Activated CD4-positive, alpha-beta memory T cell treated with anti-CD3 and anti-CD28 coated beads for 36 hours (primary cell): Measurements from ENCODE around the gene C1orf167. TPM values are rescaled to one million over a fixed set of nuclear protein-coding genes. Genes with fewer than 3 reads are reported as not detected.

Experiments
- CTCF ChIA-PET: fragments of 350-600 bp; sonication (Branson Sonifier 250); formaldehyde crosslinking; loops from one replicate; lab custom pipeline; 2021; ENCODE audit warnings: antibody characterized with exemption, inconsistent platforms; lab: Charles Lee
- POLR2A ChIA-PET: fragments of 350-600 bp; sonication (Branson Sonifier 250); formaldehyde crosslinking; loops from one replicate; lab custom pipeline; 2021; ENCODE audit warnings: antibody characterized with exemption; lab: Charles Lee
- DNase-seq: peaks from one replicate; pipeline ENCODE4 v3.0.0-alpha.2; 2020
- H3K27ac Mint-ChIP-seq: one replicate; pipeline ENCODE4 v1.8.0; 2021; ENCODE audit warnings: mixed read lengths
- H3K27me3 Mint-ChIP-seq: one replicate; pipeline ENCODE4 v1.8.0; 2021; ENCODE audit warnings: mixed read lengths
- H3K36me3 Mint-ChIP-seq: one replicate; pipeline ENCODE4 v1.8.0; 2021; ENCODE audit warnings: mixed read lengths
- H3K4me1 Mint-ChIP-seq: one replicate; pipeline ENCODE4 v1.8.0; 2021; ENCODE audit warnings: low read depth, mixed read lengths
- H3K4me3 Mint-ChIP-seq: one replicate; pipeline ENCODE4 v1.8.0; 2021; ENCODE audit warnings: mild to moderate bottlenecking, mixed read lengths
- H3K9me3 Mint-ChIP-seq: one replicate; pipeline ENCODE4 v1.8.0; 2021; ENCODE audit warnings: mixed read lengths
- intact Hi-C: fragments of 100-400 bp; cut with micrococcal nuclease; formaldehyde crosslinking; loops from one replicate; pipeline ENCODE4 v1.15.1; 2023
- total RNA-seq, 2 experiments: library from RNA; stranded (reverse); gene quantifications; one replicate each; pipeline ENCODE4 v1.2.3, GENCODE V29; 2021

The C1orf167 gene
- total RNA-seq, 2 experiments from 2014 or later: not detected

- POLR2A ChIA-PET: no interaction called here
- Mint-ChIP-seq H3K9me3 (no peaks in the 10 kb centered on the region), H3K27me3 (no peaks in the 10 kb centered on the region), H3K4me3 (no peak overlapping the region), H3K36me3 (peaks cover 4% of the 10 kb centered on the region), H3K4me1 (peaks cover 18% of the 10 kb centered on the region), H3K27ac (peak overlapping the region; percentile 48)
- intact Hi-C loops: loop anchor here (1.0 kb wide), 1 partner anchor 98 kb away; no protein-coding TSS in a partner anchor
- DNase-seq: no peak
- CTCF ChIA-PET: interaction anchor here (1.5 to 2.9 kb wide), 2 partner anchors 11 to 98 kb away, joined by 7 to 14 read pairs; no protein-coding TSS in a partner anchor
These were observed 13.4 kb upstream of the C1orf167 start for GRCh38 chr1:11748294-11749202.

GRCh38 chr1:11749203-11749689 lies 12.7 kb upstream of the C1orf167 start:
- POLR2A ChIA-PET: no interaction called here
- Mint-ChIP-seq H3K4me1 (peaks cover 18% of the 10 kb centered on the region), H3K36me3 (peaks cover 4% of the 10 kb centered on the region), H3K27me3 (no peaks in the 10 kb centered on the region), H3K9me3 (no peaks in the 10 kb centered on the region), H3K4me3 (no peak overlapping the region), H3K27ac (peak overlapping the region; percentile 48)
- DNase-seq: peak; percentile 75
- intact Hi-C loops: loop anchor here (1.0 kb wide), 1 partner anchor 99 kb away; no protein-coding TSS in a partner anchor
- CTCF ChIA-PET: interaction anchor here (1.5 to 2.9 kb wide), 2 partner anchors 12 to 99 kb away, joined by 7 to 14 read pairs; no protein-coding TSS in a partner anchor

- no peak overlapping the region for H3K4me3 Mint-ChIP-seq
- H3K9me3 Mint-ChIP-seq: no peaks in the 10 kb centered on the region
- H3K27ac Mint-ChIP-seq: no peak overlapping the region
- H3K36me3 Mint-ChIP-seq: peaks cover 4% of the 10 kb centered on the region
- POLR2A ChIA-PET: no interaction called here
- H3K4me1 Mint-ChIP-seq: peaks cover 18% of the 10 kb centered on the region
- no peaks in the 10 kb centered on the region for H3K27me3 Mint-ChIP-seq
- intact Hi-C loops: loop anchor here (1.0 kb wide), 1 partner anchor 100 kb away; no protein-coding TSS in a partner anchor
- CTCF ChIA-PET: interaction anchor here (0.8 to 2.9 kb wide), 4 partner anchors 10 to 713 kb away, joined by 3 to 14 read pairs (median 5); no protein-coding TSS in a partner anchor
- no peak for DNase-seq
These were observed 12.0 kb upstream of the C1orf167 start for GRCh38 chr1:11749996-11750395.

- H3K27ac Mint-ChIP-seq: no peak overlapping the region
- no peaks in the 10 kb centered on the region for H3K9me3 Mint-ChIP-seq
- intact Hi-C loops: no loop called here
- peaks cover 4% of the 10 kb centered on the region for H3K36me3 Mint-ChIP-seq
- H3K27me3 Mint-ChIP-seq: no peaks in the 10 kb centered on the region
- DNase-seq: no peak
- CTCF ChIA-PET: no interaction called here
- POLR2A ChIA-PET: no interaction called here
- no peak overlapping the region for H3K4me3 Mint-ChIP-seq
- peaks cover 14% of the 10 kb centered on the region for H3K4me1 Mint-ChIP-seq
These were observed 10.9 kb upstream of the C1orf167 start for GRCh38 chr1:11751087-11751486.

GRCh38 chr1:11752359-11753088 lies 9.5 kb upstream of the C1orf167 start:
- Mint-ChIP-seq H3K27ac (no peak overlapping the region), H3K9me3 (no peaks in the 10 kb centered on the region), H3K4me1 (peaks cover 10% of the 10 kb centered on the region), H3K36me3 (peaks cover 4% of the 10 kb centered on the region), H3K27me3 (peaks cover 2% of the 10 kb centered on the region), H3K4me3 (no peak overlapping the region)
- ChIA-PET POLR2A (no interaction called here), CTCF (interaction anchor here (0.5 to 1.6 kb wide), 3 partner anchors 32 to 241 kb away, joined by 3 to 5 read pairs (median 4); partner anchors contain the start of gene FBXO6)
- intact Hi-C loops: no loop called here
- no peak for DNase-seq

- Mint-ChIP-seq H3K4me3 (no peak overlapping the region), H3K27ac (no peak overlapping the region), H3K4me1 (peaks cover 10% of the 10 kb centered on the region), H3K36me3 (peaks cover 4% of the 10 kb centered on the region), H3K9me3 (no peaks in the 10 kb centered on the region), H3K27me3 (peaks cover 2% of the 10 kb centered on the region)
- intact Hi-C loops: no loop called here
- ChIA-PET CTCF (interaction anchor here (0.6 to 1.6 kb wide), 2 partner anchors 90 to 239 kb away, joined by 4 to 5 read pairs; partner anchors contain the start of gene FBXO6), POLR2A (no interaction called here)
- DNase-seq: no peak
These were observed 8.3 kb upstream of the C1orf167 start for GRCh38 chr1:11753555-11754208.

GRCh38 chr1:11757047-11757446 lies 4.9 kb upstream of the C1orf167 start:
- Mint-ChIP-seq H3K9me3 (no peaks in the 10 kb centered on the region), H3K4me1 (peaks cover 7% of the 10 kb centered on the region), H3K27me3 (peaks cover 5% of the 10 kb centered on the region), H3K4me3 (no peak overlapping the region), H3K27ac (no peak overlapping the region), H3K36me3 (no peaks in the 10 kb centered on the region)
- ChIA-PET POLR2A (no interaction called here), CTCF (no interaction called here)
- DNase-seq: no peak
- intact Hi-C loops: no loop called here

- CTCF ChIA-PET: no interaction called here
- H3K27ac Mint-ChIP-seq: no peak overlapping the region
- POLR2A ChIA-PET: no interaction called here
- no peaks in the 10 kb centered on the region for H3K36me3 Mint-ChIP-seq
- intact Hi-C loops: no loop called here
- no peaks in the 10 kb centered on the region for H3K9me3 Mint-ChIP-seq
- no peak for DNase-seq
- H3K27me3 Mint-ChIP-seq: peaks cover 8% of the 10 kb centered on the region
- H3K4me1 Mint-ChIP-seq: peaks cover 6% of the 10 kb centered on the region
- no peak overlapping the region for H3K4me3 Mint-ChIP-seq
These were observed 2.2 kb upstream of the C1orf167 start for GRCh38 chr1:11759791-11760190.

- Mint-ChIP-seq H3K4me1 (peaks cover 6% of the 10 kb centered on the region), H3K36me3 (no peaks in the 10 kb centered on the region), H3K27ac (no peak overlapping the region), H3K9me3 (no peaks in the 10 kb centered on the region), H3K4me3 (no peak overlapping the region), H3K27me3 (peaks cover 8% of the 10 kb centered on the region)
- POLR2A ChIA-PET: no interaction called here
- intact Hi-C loops: no loop called here
- CTCF ChIA-PET: no interaction called here
- DNase-seq: no peak
These were observed 708 bp upstream of the C1orf167 start for GRCh38 chr1:11761285-11761684.

- no peak overlapping the region for H3K4me3 Mint-ChIP-seq
- DNase-seq: no peak
- H3K27ac Mint-ChIP-seq: no peak overlapping the region
- peaks cover 6% of the 10 kb centered on the region for H3K27me3 Mint-ChIP-seq
- no peaks in the 10 kb centered on the region for H3K36me3 Mint-ChIP-seq
- CTCF ChIA-PET: no interaction called here
- H3K4me1 Mint-ChIP-seq: peaks cover 6% of the 10 kb centered on the region
- no peaks in the 10 kb centered on the region for H3K9me3 Mint-ChIP-seq
- intact Hi-C loops: no loop called here
- POLR2A ChIA-PET: no interaction called here
These were observed 2.1 kb downstream of the C1orf167 start for GRCh38 chr1:11764115-11764514.

- ChIA-PET POLR2A (no interaction called here), CTCF (no interaction called here)
- Mint-ChIP-seq H3K4me3 (no peak overlapping the region), H3K9me3 (no peaks in the 10 kb centered on the region), H3K27ac (no peak overlapping the region), H3K27me3 (peaks cover 6% of the 10 kb centered on the region), H3K36me3 (no peaks in the 10 kb centered on the region), H3K4me1 (peaks cover 6% of the 10 kb centered on the region)
- intact Hi-C loops: no loop called here
- no peak for DNase-seq
These were observed 2.5 kb downstream of the C1orf167 start for GRCh38 chr1:11764519-11764918.
